ENCODE measurements around the gene DUSP14.
"Not testable (repeated sequence)": the region's sequence is repeated elsewhere in the genome, so short reads cannot be mapped to it uniquely, and the experiment has no call there.

- not testable (repeated sequence) for TF ChIP-seq CTCF (conservative IDR thresholded peaks at IDR 0.05 in 1 of 2, IDR thresholded peaks at IDR 0.05 in 1 of 2; ENCODE audit: extremely low read depth in 1 of 2, insufficient read depth in 1 of 2, low read depth in 1 of 2, low read length in 2 of 2); EZH2 (IDR thresholded peaks at IDR 0.05; ENCODE audit: borderline replicate concordance, low read length)
Measured at GRCh38 chr17:37511642-37512041, 22.0 kb downstream of the DUSP14 start.
